Tibial artery (tissue), 4 donors: ENCODE measurements around the gene DRC1.

Source experiments
- DNase-seq, 2 donors: peaks; one replicate each; pipeline ENCODE4 v3.0.0-alpha.2; 2019
- H3K27ac ChIP-seq, 2 donors: fragments of 200-600 bp; sonication (generic) in 1 of 2; 1 replicate in 1 of 2; 2 replicates in 1 of 2; pipeline ENCODE4 v1.5.1; 2018 to 2019; ENCODE audit warnings: mild to moderate bottlenecking in 1 of 2
- H3K27me3 ChIP-seq, 2 donors: fragments of 200-600 bp; sonication (generic) in 1 of 2; one replicate each; pipeline versions ENCODE4 v1.5.1 to v1.6.0; 2016 to 2019
- H3K36me3 ChIP-seq, 3 donors: fragments of 200-600 bp; sonication (generic) in 2 of 3; one replicate each; pipeline ENCODE4 v1.5.1; 2016 to 2019; ENCODE audit warnings: mild to moderate bottlenecking in 2 of 3
- H3K4me1 ChIP-seq, 4 donors: fragments of 200-600 bp; sonication (generic) in 2 of 4; 1 replicate in 3 of 4; 2 replicates in 1 of 4; pipeline ENCODE4 v1.5.1; 2016 to 2019
- H3K4me3 ChIP-seq, 2 donors: fragments of 200-600 bp; sonication (generic) in 1 of 2; 1 replicate in 1 of 2; 2 replicates in 1 of 2; pipeline ENCODE4 v1.5.1; 2018 to 2019; ENCODE audit warnings: mild to moderate bottlenecking in 2 of 2
- H3K9me3 ChIP-seq, 3 donors: fragments of 200-600 bp; sonication (generic) in 1 of 3; one replicate each; pipeline ENCODE4 v1.5.1; 2016 to 2019
- CTCF ChIP-seq, 2 experiments: fragments of 200-600 bp in 1 of 2; fragments of 450-650 bp in 1 of 2; IDR thresholded peaks; one replicate each; pipeline ENCODE4 v1.5.1; 2017 to 2019; ENCODE audit warnings: antibody characterized with exemption in 2 of 2, mild to moderate bottlenecking in 1 of 2, moderate library complexity in 1 of 2
- intact Hi-C: fragments of 100-400 bp; cut with DNase I; formaldehyde crosslinking; loops from one replicate; pipeline ENCODE4 v1.15.0; 2023; ENCODE audit warnings: low total_unique reads

The DRC1 gene

GRCh38 chr2:26429779-26430578 lies 28.3 kb downstream of the DRC1 start:
- H3K27me3 ChIP-seq, result peaks cover 0 to 13% of the 10 kb centered on the region in 2 donors
- no peak overlapping the region for H3K4me3 ChIP-seq
- intact Hi-C loops, result no loop called here
- H3K4me1 ChIP-seq, result no peaks in the 10 kb centered on the region
- no peaks in the 10 kb centered on the region for H3K9me3 ChIP-seq
- DNase-seq, result no peak
- H3K27ac ChIP-seq, result no peak overlapping the region
- H3K36me3 ChIP-seq, result no peaks in the 10 kb centered on the region
- no peak for TF ChIP-seq CTCF (IDR thresholded peaks at IDR 0.05)

GRCh38 chr2:26430826-26431225 lies 29.1 kb downstream of the DRC1 start:
- no peaks in the 10 kb centered on the region for H3K36me3 ChIP-seq
- H3K27me3 ChIP-seq, result peaks cover 0 to 13% of the 10 kb centered on the region in 2 donors
- no peak for TF ChIP-seq CTCF (IDR thresholded peaks at IDR 0.05)
- intact Hi-C loops, result no loop called here
- no peaks in the 10 kb centered on the region for H3K9me3 ChIP-seq
- H3K4me3 ChIP-seq, result no peak overlapping the region
- no peak for DNase-seq
- H3K27ac ChIP-seq, result no peak overlapping the region
- no peaks in the 10 kb centered on the region for H3K4me1 ChIP-seq

- DNase-seq, result no peak
- no peak overlapping the region for H3K27ac ChIP-seq
- intact Hi-C loops, result no loop called here
Observed at GRCh38 chr2:26432363-26432762, 30.6 kb downstream of the DRC1 start.

GRCh38 chr2:26432859-26433258 lies 31.1 kb downstream of the DRC1 start:
- H3K27ac ChIP-seq, result no peak overlapping the region

More at GRCh38 chr2:26432363-26432762, 30.6 kb downstream of the DRC1 start:
- no peaks in the 10 kb centered on the region for H3K4me1 ChIP-seq
- no peak for TF ChIP-seq CTCF (IDR thresholded peaks at IDR 0.05)
- peaks cover 0 to 13% of the 10 kb centered on the region in 2 donors for H3K27me3 ChIP-seq
- H3K9me3 ChIP-seq, result no peaks in the 10 kb centered on the region
- no peak overlapping the region for H3K4me3 ChIP-seq
- no peaks in the 10 kb centered on the region for H3K36me3 ChIP-seq

GRCh38 chr2:26435106-26435505 lies 33.4 kb downstream of the DRC1 start:
- no peak for TF ChIP-seq CTCF (IDR thresholded peaks at IDR 0.05)
- peaks cover 0 to 11% of the 10 kb centered on the region in 2 donors for H3K27me3 ChIP-seq
- H3K27ac ChIP-seq, result no peak overlapping the region
- DNase-seq, result no peak
- no peaks in the 10 kb centered on the region for H3K36me3 ChIP-seq
- H3K4me1 ChIP-seq, result no peaks in the 10 kb centered on the region
- intact Hi-C loops, result no loop called here
- no peak overlapping the region for H3K4me3 ChIP-seq
- no peaks in the 10 kb centered on the region for H3K9me3 ChIP-seq

More at GRCh38 chr2:26432859-26433258, 31.1 kb downstream of the DRC1 start:
- intact Hi-C loops, result no loop called here
- H3K4me3 ChIP-seq, result no peak overlapping the region
- peaks cover 0 to 13% of the 10 kb centered on the region in 2 donors for H3K27me3 ChIP-seq
- no peak for TF ChIP-seq CTCF (IDR thresholded peaks at IDR 0.05)
- H3K4me1 ChIP-seq, result no peaks in the 10 kb centered on the region
- no peaks in the 10 kb centered on the region for H3K36me3 ChIP-seq
- no peak for DNase-seq
- H3K9me3 ChIP-seq, result no peaks in the 10 kb centered on the region
